ENCODE measurements around the gene IFT57. TPM values are rescaled to one million over a fixed set of nuclear protein-coding genes. Genes with fewer than 3 reads are reported as not detected.

IFT57 gene
- total RNA-seq, 1 experiment from 2014 or later: 32.1 TPM

- no peak for TF ChIP-seq ATF1 (CRISPR knock-in tag; IDR thresholded peaks at IDR 0.05)
- no peak for TF ChIP-seq TP53 (CRISPR knock-in tag; IDR thresholded peaks at IDR 0.05)
- TF ChIP-seq E2F5 (CRISPR knock-in tag; IDR thresholded peaks at IDR 0.05): no peak
- no peak for TF ChIP-seq E2F1 (CRISPR knock-in tag; IDR thresholded peaks at IDR 0.05)
- no peak for TF ChIP-seq SMAD3 (CRISPR knock-in tag; IDR thresholded peaks at IDR 0.05; ENCODE audit: borderline replicate concordance)
Observed at GRCh38 chr3:108127301-108127988, 94.8 kb downstream of the IFT57 start (continued).

GRCh38 chr3:108126348-108126747 lies 95.9 kb downstream of the IFT57 start:
- TF ChIP-seq FOXP4 (CRISPR knock-in tag; IDR thresholded peaks at IDR 0.05) (no peak), RELA (CRISPR knock-in tag; IDR thresholded peaks at IDR 0.05; ENCODE audit: borderline replicate concordance) (no peak)
- ChIA-PET CTCF (no interaction called here), POLR2A (no interaction called here)
- peaks cover 17% of the 10 kb centered on the region for H3K4me1 Mint-ChIP-seq
- no peaks in the 10 kb centered on the region for H3K27me3 Mint-ChIP-seq (ENCODE audit: low read depth)
- H3K9me3 Mint-ChIP-seq: no peaks in the 10 kb centered on the region
- no peak overlapping the region for H3K27ac Mint-ChIP-seq
- ATAC-seq (no peak), DNase-seq (ENCODE audit: low spot score) (no peak)
- H3K4me3 Mint-ChIP-seq: no peak overlapping the region
- H3K36me3 Mint-ChIP-seq: no peaks in the 10 kb centered on the region

GRCh38 chr3:108125550-108126071 lies 96.6 kb downstream of the IFT57 start:
- CTCF ChIA-PET: no interaction called here
- ATAC-seq: no peak; the same call in 1 of the 2 replicates
- Mint-ChIP-seq H3K4me1 (peaks cover 17% of the 10 kb centered on the region), H3K27ac (no peak overlapping the region), H3K27me3 (ENCODE audit: low read depth) (no peaks in the 10 kb centered on the region), H3K9me3 (no peaks in the 10 kb centered on the region), H3K36me3 (no peaks in the 10 kb centered on the region), H3K4me3 (no peak overlapping the region)
- POLR2A ChIA-PET: no interaction called here
- TF ChIP-seq TP53 (CRISPR knock-in tag; IDR thresholded peaks at IDR 0.05) (no peak), ZNF425 (CRISPR knock-in tag; conservative IDR thresholded peaks at IDR 0.05) (no peak), ZNF281 (CRISPR knock-in tag; IDR thresholded peaks at IDR 0.05) (no peak), ZSCAN18 (CRISPR knock-in tag; IDR thresholded peaks at IDR 0.05) (no peak), E2F4 (CRISPR knock-in tag; IDR thresholded peaks at IDR 0.05; ENCODE audit: borderline replicate concordance, low read depth) (no peak)
- DNase-seq (ENCODE audit: low spot score): no peak
